Measurements from ENCODE around the gene MYH15.

The MYH15 gene

DNA sequence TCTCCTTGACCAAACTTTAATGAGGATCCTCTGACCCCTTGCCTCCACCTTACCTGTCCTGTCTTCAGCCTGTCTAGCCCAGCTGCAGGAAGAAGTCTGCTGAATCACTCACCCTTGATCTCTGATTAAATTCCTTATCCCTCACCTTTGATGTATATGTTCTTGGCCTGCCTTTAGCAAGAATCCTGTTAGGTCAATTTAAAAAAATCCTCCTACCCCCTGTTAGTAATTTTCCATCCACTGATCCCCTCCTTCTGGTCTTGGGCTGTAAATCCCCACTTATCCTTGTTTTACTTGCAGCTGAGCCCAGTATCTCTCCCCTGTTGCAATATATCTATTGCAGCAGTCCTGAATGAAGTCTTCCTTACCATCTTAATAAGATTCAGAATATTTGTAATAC, 39.0 kb downstream of the MYH15 start:
- DNase-seq (ENCODE audit: low read depth), result no peak

DNA sequence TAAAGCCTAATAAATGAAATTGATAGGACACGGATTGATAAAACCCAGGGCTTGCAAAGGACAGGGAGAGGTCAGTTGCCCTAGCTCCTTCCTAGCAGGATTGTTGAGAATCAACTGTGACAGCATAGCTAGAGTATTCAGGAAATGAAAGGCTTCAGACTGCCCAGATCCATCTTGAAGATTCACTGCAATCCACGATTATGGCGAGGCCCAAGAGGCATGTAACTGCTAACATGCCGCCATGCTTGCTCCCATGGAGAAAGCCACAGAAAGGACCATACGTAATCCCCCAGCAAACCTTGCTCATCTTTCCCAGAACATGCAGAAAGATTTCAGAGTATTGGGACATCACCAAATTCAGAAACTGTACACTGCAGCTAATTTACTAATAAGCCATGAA, 41.3 kb downstream of the MYH15 start:
- no peak for DNase-seq (ENCODE audit: low read depth)

DNA sequence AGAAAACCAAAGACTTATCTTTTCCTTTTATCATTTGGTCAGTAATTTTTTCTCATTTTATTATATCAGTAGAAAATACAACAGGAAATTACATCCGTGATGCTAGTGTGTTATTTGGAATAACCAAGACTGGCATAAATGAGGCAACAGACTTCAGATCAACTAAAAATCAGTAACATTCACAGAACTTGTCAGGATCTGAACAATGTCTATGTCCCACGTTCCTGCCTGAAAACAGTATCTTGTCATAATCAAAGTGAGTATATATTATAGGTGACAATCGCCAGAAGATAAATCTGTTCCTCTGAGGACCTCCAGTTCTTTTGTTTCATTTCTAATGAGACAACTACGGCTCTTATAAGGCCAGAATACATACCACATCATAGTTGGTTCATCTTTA, 41.8 kb downstream of the MYH15 start:
- DNase-seq (ENCODE audit: low read depth), result no peak

DNA sequence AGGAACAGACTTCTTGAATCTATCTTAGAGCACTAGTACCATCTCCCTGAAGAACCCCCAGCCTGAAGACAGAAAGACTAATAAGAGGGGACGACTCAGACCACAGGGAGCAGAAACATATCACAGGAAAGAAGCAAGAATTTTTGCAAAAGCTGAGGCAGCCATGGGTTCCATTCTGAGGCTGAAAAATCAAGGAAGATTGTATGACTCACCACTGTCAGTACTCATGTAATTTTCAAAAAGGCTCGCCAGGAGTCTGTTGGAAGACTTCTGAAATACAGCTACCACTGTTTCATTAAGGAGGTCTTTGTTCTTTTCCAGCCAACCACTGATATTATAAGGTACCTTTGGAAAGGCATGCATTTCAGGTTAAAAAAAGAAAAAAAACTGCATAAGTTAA, 47.5 kb downstream of the MYH15 start:
- no peak for DNase-seq (ENCODE audit: low read depth)

DNA sequence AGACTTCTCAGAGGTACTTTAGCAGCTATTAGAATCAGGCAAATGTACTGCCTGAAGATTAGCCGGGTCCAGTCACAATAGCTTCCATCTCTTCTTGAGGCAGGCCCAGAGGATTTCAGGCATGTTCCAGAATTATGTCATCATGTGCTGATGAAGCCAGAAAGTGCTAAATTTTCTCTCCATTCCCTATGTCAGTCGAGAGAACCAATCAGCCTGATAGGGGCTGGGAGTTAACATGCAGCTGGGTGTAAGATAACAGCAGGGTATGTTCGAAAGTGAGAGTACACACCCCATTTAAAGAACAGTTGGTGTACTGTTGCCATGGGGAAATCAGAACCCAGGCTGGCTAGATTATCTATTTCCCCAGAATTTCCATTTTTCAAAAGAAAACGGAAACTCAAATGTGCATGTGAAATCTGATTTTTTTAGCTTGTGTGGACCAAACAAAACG, 48.7 kb downstream of the MYH15 start:
- DNase-seq (ENCODE audit: low read depth), result peak; percentile 14

DNA sequence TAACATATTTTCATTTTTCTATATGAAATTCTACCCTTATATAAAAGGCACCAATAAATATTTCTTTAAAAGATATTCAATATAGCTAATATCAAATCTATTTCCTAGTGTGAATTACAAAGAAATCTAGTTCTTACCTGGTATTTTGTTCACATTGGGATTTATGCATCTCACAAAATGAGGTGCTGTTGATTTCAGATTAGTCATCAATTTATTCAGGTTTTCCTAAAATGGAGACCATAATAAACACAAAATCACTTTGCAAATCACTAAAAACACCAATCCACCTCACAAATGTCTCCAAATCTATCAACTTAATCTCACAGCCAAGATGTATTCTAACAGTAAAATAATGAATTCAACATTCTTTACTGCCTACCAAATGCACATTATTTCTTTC, 51.2 kb downstream of the MYH15 start:
- DNase-seq (ENCODE audit: low read depth), result no peak

DNA sequence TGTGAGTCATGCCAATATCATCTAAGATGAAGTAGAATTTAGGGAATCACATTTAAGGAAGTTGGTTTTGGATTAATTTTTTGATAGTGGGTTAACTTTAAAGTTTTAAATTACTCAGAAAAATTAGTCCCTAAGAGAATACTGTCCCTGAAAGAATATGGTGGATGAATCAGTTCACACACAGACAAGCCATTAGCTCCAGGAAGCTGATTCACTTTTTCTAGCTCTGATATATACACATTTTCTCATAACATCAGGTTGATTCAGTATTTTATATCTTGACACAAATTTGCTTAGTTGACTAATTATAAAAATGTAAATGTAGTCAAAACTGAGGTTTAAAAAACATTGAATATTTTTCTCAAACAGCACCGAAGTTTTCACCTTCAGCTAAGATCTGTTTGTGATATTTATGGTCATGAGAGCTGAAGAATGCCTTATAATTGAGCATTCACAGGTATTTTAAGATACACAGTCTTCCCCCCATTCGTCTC, 55.1 kb downstream of the MYH15 start:
- DNase-seq (ENCODE audit: low read depth), result no peak

DNA sequence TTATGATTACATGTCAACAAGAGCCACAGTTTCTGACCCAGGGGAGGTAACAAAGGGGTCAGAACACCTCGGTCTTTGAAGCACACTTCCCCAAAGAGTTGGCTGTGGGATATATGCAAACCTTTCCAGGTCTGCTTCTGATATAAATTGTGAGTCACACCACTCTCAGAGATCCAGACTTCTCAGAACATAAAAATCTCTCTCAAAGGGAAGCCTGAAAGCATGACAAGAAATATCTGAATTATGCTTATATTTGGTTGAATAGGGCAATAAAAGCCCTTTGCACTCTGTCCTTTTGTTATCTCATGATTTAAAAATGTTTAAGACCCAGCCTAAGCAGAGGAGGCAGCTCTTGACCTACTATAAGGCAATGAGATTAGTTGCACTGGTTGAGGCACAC, 56.8 kb downstream of the MYH15 start:
- DNase-seq (ENCODE audit: low read depth), result no peak

DNA sequence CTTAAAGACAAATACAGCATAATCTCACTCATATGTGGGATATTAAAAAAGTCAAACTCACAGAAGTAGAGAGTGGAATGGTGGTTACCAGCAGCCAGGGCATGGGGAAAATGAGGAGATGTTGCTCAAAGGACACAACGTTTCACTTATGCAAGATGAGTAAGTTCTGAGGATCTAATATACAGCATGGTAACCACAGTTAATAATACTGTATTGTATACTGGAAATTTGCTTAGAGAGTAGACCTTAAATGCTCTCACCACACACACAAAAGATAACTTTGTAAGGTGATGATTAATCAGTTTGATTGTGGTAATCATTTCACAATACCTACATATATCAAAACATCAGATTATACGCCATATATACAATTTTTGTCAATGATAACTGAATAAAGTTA, 60.0 kb downstream of the MYH15 start:
- DNase-seq (ENCODE audit: low read depth), result no peak

DNA sequence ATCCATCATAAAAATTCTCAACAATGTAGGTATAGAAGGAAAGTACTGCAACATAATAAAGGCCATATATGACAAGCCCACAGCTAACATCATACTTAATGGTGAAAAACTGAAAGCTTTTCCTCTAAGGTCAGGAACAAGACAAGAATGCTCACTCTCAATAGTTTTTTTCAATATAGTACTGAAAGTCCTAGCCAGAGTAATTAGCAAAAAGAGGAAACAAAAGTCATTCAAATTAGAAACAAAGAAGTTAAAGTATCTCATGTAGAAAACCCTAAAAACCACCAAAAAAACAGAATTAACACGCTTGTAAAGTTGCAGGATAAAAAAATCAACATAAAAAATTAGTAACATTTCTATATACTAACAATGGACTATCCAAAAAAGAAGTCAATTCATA, 61.8 kb downstream of the MYH15 start:
- DNase-seq (ENCODE audit: low read depth), result no peak

DNA sequence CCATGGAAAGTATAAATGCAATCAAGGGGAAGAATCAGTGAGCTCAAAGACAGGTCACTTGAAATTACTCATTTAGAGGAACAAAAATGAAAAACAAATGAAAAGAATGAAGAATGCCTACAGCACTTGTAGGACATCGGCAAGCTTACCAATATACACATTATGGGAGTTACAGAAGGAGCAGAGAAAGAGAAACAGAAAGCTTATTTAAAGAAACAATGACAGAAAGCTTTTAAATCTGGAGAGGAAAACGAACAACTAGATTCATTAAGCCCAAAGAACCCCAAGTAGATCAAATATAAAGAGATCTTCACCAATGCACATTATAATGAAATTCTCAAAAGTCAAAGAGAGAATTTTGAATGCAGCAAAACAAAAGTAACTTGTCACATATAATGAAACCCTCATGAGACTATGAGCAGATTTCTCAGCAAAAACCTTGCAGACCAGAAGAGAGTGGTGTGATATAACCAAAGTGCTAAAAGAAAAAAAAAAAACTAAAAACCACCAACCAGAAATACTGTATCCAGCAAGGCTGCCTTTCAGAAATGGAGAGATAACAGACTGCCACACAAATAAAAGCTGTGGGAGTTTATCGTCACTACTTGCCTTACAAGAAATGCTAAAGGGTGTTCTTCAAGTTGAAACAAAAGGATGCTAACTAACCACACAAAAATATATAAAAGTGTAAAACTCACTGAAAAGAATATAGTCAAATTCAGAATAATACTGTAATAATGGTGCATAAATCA, 63.1 kb downstream of the MYH15 start:
- no peak for DNase-seq (ENCODE audit: low read depth)

DNA sequence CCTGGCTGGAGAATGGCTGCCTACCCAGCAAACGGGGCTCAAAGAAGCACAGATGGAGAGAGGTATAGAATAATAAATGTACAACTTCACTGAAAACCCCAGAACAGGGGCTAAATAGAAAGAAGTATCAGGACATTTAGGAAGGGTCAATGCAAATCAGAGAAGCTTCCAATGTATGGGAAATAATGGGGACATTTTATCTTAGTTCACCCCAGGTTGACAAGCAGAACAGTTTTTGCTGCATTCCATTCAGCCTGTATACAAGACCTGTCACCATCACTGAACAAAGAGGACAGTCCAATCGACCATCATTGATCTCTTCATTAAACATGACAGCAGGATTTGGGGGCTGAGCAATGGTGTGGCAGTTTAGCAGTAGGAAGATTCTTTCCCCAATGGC, 68.1 kb downstream of the MYH15 start:
- no peak for DNase-seq (ENCODE audit: low read depth)

DNA sequence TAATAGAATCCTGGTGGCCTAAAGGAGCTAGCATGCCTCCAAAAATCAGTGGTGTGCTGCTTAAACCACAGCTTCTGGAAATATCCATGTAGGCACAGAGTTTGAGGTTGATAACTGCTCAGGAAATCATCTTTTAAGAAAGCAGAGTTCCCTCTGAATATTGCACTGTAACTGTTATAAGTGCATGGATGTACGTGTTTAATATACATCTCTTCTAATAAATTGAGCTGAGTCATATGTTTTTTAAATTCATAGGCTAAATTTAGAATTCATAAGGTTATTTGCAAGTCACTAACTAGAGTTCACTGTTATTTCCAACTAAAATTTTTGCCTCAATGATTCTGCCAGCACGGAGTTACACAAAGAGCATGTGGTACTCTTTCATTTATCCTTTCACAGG, 68.9 kb downstream of the MYH15 start:
- DNase-seq (ENCODE audit: low read depth), result no peak

DNA sequence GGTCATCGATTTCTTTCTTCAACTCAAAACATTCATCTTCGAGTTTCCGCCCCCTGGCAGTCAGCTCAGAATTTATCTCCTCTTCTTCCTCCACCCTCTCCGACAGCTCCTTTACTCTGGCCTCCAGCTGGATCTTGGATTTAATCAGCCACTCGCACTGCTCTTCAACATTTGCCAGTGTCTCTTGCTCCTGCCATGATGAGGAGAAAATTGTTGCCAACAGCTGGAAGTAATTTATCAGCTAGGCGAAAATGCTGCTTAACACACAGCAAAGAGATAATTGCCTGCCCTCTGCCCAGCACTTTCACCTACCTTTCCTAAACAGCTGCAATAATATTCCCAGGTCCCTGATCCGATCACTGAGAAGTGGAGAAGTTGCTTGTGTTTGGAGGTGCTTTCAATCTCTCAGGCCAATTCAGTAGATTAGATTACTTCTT, 69.3 kb downstream of the MYH15 start:
- no peak for DNase-seq (ENCODE audit: low read depth)

DNA sequence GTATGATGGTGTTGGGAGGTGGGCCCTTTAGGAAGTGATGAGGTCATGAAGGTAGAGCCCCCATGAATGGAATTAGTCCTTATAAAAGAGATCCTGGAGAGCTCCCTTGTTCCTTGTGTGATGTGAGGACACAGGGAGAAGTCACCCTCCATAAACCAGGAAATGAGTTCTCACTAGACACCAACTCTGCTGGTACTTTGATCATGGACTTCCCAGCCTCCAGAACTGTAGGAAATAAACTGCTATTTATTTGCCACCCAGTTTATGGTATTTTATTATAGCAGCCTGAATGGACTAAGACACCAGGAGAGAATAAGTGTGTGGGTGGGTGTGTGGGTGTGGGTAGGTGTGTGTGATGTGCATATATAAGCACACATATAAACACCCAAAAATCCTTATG, 71.9 kb downstream of the MYH15 start:
- no peak for DNase-seq (ENCODE audit: low read depth)

DNA sequence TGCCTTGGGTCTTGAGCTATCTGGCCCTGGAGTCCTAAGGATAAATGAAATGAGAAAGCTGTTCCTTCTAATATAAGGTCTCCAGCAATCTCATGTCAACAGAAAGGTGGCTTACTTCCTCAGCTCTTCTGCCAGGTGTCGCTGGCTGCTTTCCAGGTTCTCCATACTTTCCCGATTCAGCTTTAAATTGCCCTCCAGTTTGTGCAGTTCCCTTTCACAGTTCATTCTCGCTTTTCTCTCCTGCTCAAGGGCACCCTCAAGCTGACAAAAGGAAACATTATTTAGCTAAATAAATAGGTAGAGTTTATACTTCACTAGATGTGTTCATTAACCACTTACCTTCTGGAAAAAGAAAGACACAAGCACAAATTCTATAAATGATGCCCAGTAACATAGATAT, 73.0 kb downstream of the MYH15 start:
- no peak for DNase-seq (ENCODE audit: low read depth)

DNA sequence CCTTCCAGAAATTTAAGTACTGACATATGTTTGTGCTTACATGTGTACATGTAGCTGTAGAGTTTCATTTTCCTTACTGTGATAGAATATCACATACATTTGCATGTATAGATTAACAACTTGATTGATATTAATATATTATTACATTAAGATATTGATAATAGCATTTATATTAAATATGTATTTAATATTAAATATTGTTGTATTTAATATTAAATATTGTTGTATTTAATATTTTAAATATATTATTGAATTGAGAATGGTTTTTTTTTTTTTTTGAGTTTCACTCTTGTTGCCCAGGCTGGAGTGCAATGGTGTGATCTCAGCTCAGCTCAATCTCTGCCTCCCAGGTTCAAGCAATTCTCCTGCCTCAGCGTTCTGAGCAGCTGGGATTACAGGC, 76.5 kb downstream of the MYH15 start:
- no peak for DNase-seq (ENCODE audit: low read depth)

DNA sequence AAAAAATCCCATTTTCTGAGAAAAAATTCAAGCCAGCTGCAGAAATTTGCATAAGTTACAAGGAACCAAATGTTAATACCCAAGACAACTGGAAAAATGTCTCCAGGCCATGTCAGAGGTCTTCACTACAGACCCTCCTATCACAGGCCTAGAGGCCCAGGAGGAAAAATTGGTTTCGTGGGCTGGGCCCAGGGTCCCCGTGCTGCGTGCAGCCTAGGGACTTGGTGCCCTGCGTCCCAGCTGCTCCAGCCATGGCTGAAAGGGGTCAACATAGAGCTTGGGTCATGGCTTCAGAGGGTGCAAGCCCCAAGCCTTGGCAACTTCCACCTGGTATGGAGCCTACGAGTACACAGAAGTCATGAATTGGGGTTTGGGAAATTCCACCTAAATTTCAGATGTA, 78.0 kb downstream of the MYH15 start:
- no peak for DNase-seq (ENCODE audit: low read depth)

DNA sequence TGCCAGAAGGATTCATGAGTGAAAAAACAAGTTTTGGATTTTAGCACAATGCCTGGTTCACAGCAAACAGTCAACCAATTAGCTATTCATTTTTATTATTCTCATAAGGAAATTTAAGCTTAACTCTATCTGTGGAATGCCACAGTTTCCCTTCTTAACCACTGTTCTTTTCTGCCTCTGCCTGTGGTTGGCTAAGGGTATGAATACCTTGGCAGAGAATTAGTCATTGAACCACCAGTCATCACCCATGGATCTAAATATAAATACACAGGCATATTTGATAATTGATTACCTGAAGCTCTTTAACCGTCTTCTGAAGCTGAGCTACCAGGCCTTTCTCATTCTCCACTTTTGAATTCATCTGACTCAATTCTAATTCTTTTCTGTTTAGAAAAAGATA, 79.9 kb downstream of the MYH15 start:
- no peak for DNase-seq (ENCODE audit: low read depth)

DNA sequence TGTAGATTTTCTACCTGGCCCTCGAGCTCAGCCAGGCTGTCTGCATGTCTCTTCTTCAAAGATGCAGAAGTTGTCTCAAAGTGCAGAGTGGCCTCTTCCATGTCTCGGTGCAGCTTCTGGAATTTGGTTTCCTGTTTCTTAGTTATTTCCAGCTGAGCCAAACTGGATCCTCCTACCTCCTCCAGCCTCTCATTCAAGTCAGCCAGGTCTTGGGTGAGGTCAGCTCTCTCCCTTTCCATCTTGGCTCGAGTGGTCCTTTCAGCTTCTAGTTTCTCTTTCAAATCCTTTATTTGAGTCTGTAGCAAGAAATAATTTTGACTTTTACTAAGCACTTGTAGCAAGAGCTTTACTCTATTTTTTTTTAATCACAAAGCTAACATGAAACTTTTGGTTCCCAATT, 81.8 kb downstream of the MYH15 start:
- DNase-seq (ENCODE audit: low read depth), result no peak

DNA sequence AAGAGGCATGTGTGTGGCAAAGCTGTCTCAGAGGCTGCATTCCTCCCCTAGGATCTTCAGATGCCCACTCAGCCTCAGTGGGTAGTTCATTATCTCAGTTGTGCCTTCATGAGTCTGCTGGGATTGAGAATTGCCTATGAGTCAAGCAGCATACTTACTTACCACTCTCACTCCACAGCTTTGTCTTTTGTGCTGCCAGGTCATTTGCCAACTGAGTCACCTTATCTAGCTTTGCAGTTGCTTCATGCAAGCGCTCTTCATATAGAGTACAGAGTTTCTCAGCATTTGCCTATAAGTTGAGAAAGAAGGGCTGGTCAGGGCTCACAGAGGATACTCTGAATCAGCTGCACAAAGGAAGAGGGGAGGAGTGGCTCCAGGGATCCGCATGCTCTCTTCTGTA, 89.5 kb downstream of the MYH15 start:
- no peak for DNase-seq (ENCODE audit: low read depth)

DNA sequence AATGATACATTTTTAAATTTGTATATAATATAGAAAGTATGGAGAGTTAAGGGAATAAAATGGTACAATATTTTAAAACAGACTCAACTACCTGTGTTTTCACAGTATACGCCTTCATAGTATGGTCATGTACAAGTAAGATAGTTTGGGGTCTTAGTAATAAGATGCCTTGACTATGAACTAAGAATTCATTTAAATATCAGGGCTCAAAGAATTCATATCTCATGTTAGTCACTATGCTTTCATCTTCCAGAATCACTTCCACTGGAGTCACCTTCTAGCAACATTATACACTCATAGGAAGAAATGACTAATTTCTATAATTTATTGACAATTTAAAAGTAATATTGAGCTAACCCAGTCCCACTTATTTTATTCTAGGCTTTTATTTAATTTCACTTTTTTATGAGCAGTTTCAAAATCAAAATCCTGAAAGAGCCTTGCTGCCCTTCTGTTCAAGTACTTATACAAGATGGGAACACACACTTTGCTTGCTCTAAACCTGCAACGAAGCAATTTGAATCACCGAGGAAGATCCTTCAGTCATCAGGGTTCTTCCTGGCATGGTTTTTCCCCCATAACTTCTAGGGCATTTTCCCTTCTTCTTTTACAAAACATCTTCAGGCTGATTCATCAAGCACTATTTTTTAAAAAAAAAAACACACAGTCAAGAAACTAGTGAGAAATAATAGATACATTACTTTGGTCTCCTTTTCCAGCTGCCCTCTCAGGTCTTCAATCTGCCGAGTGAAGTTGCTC, 94.1 kb downstream of the MYH15 start:
- no peak for DNase-seq (ENCODE audit: low read depth)

DNA sequence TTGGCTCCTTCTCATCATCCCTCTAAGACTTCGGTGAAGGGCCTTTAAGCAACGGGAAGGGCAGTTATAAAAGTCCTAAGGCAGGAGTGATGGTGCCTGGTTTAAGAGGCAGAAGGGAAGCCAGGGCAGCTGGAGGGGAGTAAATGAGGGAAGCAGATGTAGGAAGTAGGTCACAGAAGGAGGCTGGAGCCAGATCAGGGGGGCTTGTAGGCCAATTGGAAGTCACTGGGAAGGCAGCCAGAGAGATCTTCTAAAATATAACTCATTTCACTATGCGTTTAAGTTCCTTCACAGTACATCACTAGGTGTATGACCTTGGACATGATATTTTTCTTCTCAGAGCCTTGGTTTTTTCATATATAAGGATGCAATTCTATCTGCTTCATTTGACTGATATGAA, 94.7 kb downstream of the MYH15 start:
- no peak for DNase-seq (ENCODE audit: low read depth)

DNA sequence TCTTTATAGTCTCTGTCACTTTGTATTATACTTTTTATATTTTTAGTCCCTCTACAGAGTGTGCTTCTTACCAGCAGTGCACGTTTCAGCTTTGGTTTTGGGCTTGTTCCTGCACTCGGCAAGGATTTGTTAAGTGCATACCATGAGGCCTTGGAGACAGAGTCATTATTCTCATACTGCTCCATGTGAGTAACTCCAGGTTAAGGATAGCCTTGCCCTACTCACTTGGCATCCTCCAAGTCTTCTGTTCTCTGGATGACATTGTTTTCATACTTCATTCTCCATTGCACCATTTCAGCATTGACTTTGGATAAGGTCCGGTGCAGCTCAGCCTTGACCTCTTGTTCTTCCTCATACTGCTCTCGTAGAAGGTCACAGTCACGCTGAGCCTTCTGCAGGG, 96.4 kb downstream of the MYH15 start:
- DNase-seq (ENCODE audit: low read depth), result no peak

Data from CMK (cell line).